Activated CD4-positive, alpha-beta memory T cell treated with anti-CD3 and anti-CD28 coated beads, Interleukin-2, amount 10 ng/mL, durations not matched to agents 7 days and 5 days (primary cell): Measurements from ENCODE around the gene MLF2. TPM values are rescaled to one million over a fixed set of nuclear protein-coding genes. Genes with fewer than 3 reads are reported as not detected.
A peak's percentile ranks its signal among the peaks of the same experiment; 100 is the strongest.

Experiments used
- CTCF ChIA-PET: fragments of 350-600 bp; sonication (Branson Sonifier 250); formaldehyde crosslinking; loops from one replicate; lab custom pipeline; 2021; ENCODE audit warnings: antibody characterized with exemption, inconsistent platforms; lab: Charles Lee
- POLR2A ChIA-PET: fragments of 350-600 bp; sonication (Branson Sonifier 250); formaldehyde crosslinking; loops from one replicate; lab custom pipeline; 2021; ENCODE audit warnings: antibody characterized with exemption; lab: Charles Lee
- DNase-seq: peaks from one replicate; pipeline ENCODE4 v3.0.0-alpha.2; 2020
- H3K27ac Mint-ChIP-seq: one replicate; pipeline ENCODE4 v1.8.0; 2021; ENCODE audit warnings: mild to moderate bottlenecking, mixed read lengths
- H3K27me3 Mint-ChIP-seq: one replicate; pipeline ENCODE4 v1.8.0; 2021; ENCODE audit warnings: mixed read lengths
- H3K36me3 Mint-ChIP-seq: one replicate; pipeline ENCODE4 v1.8.0; 2021; ENCODE audit warnings: low read depth, mixed read lengths
- H3K4me1 Mint-ChIP-seq: one replicate; pipeline ENCODE4 v1.8.0; 2021; ENCODE audit warnings: mixed read lengths
- H3K4me3 Mint-ChIP-seq: one replicate; pipeline ENCODE4 v1.8.0; 2021; ENCODE audit warnings: mild to moderate bottlenecking, mixed read lengths
- H3K9me3 Mint-ChIP-seq: one replicate; pipeline ENCODE4 v1.8.0; 2021; ENCODE audit warnings: mixed read lengths
- total RNA-seq, 2 experiments: library from RNA; stranded (reverse); gene quantifications; one replicate each; pipeline ENCODE4 v1.2.3, GENCODE V29; 2021

MLF2 gene
- total RNA-seq, 2 experiments from 2014 or later, result 101 to 108 TPM

GRCh38 chr12:6763380-6763779 lies 10.4 kb upstream of the MLF2 start:
- no peak for DNase-seq
- Mint-ChIP-seq H3K4me1 (peaks cover 41% of the 10 kb centered on the region), H3K36me3 (peaks cover 3% of the 10 kb centered on the region), H3K4me3 (no peak overlapping the region), H3K27me3 (peaks cover 49% of the 10 kb centered on the region), H3K9me3 (no peaks in the 10 kb centered on the region), H3K27ac (no peak overlapping the region)
- ChIA-PET POLR2A (interaction anchor here (0.8 to 1.0 kb wide), 2 partner anchors 10 to 26 kb away, joined by 4 to 5 read pairs; partner anchors contain the start of genes CD4 and MLF2), CTCF (interaction anchor here (1.8 kb wide), 1 partner anchor 10 kb away, joined by 7 read pairs; the partner anchor contains the start of gene MLF2)

GRCh38 chr12:6759741-6760140 lies 6.8 kb upstream of the MLF2 start:
- ChIA-PET POLR2A (no interaction called here), CTCF (interaction anchor here (0.7 to 0.9 kb wide), 2 partner anchors 66 to 161 kb away, joined by 3 to 4 read pairs; no protein-coding TSS in a partner anchor)

GRCh38 chr12:6758506-6759095 lies 5.7 kb upstream of the MLF2 start:
- Mint-ChIP-seq H3K36me3 (no peaks in the 10 kb centered on the region), H3K27ac (no peak overlapping the region), H3K27me3 (peaks cover 27% of the 10 kb centered on the region), H3K9me3 (no peaks in the 10 kb centered on the region), H3K4me1 (peaks cover 16% of the 10 kb centered on the region), H3K4me3 (no peak overlapping the region)
- POLR2A ChIA-PET, result no interaction called here
- CTCF ChIA-PET, result interaction anchor here (0.9 kb wide), 1 partner anchor 67 kb away, joined by 4 read pairs; no protein-coding TSS in a partner anchor
- no peak for DNase-seq

More at GRCh38 chr12:6759741-6760140, 6.8 kb upstream of the MLF2 start:
- H3K4me3 Mint-ChIP-seq, result no peak overlapping the region
- no peaks in the 10 kb centered on the region for H3K9me3 Mint-ChIP-seq
- peaks cover 22% of the 10 kb centered on the region for H3K4me1 Mint-ChIP-seq
- H3K36me3 Mint-ChIP-seq, result no peaks in the 10 kb centered on the region
- H3K27ac Mint-ChIP-seq, result no peak overlapping the region
- no peak for DNase-seq
- peaks cover 36% of the 10 kb centered on the region for H3K27me3 Mint-ChIP-seq

DNA sequence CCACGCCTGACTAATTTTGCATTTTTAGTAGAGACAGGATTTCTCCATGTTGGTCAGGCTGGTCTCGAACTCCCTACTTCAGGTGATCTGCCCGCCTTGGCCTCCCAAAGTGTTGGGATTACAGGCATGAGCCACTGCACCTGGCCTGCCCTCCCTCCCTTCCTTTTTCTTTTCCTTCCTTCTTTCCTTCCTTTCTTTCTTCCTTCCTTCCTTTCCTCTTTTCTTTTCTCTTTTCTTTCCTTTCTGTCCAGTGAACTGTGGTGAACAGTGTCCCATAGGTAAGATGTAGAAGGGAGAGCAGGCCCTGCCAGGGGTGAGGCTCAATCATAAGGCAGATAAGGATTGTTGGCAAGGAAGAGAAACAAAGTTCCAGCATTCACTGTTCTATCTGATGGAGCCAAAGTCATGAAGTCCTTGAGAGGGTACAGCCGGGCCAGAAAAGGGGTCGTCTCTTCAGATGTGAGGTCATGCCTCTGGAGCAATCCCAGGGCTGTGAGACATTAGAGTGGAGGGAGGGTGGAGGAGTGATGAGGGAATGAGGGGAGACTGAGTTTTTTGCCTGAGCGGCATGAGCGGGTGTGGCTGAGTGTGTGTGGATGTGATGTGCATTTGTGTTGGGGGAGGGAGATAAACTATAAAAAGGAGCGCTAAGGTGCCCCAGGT lies 4.2 kb upstream of the MLF2 start:
- Mint-ChIP-seq H3K9me3 (no peaks in the 10 kb centered on the region), H3K36me3 (peaks cover 2% of the 10 kb centered on the region), H3K4me1 (peaks cover 22% of the 10 kb centered on the region), H3K27me3 (peaks cover 20% of the 10 kb centered on the region), H3K4me3 (no peak overlapping the region), H3K27ac (no peak overlapping the region)
- ChIA-PET CTCF (interaction anchor here (0.6 to 6.1 kb wide), 4 partner anchors 10 to 96 kb away, joined by 3 to 78 read pairs (median 4); partner anchors contain the start of gene PTMS), POLR2A (interaction anchor here (0.8 kb wide), 1 partner anchor 20 kb away, joined by 3 read pairs; no protein-coding TSS in a partner anchor)
- no peak for DNase-seq

GRCh38 chr12:6754411-6754810 lies 1.5 kb upstream of the MLF2 start:
- CTCF ChIA-PET, result interaction anchor here (0.7 to 6.1 kb wide), 27 partner anchors 8 to 177 kb away, joined by 3 to 78 read pairs (median 13); partner anchors contain the start of genes CD4, CDCA3, COPS7A and LAG3
- DNase-seq, result no peak
- Mint-ChIP-seq H3K27me3 (peaks cover 9% of the 10 kb centered on the region), H3K9me3 (no peaks in the 10 kb centered on the region), H3K27ac (no peak overlapping the region), H3K4me1 (peaks cover 34% of the 10 kb centered on the region), H3K36me3 (peaks cover 21% of the 10 kb centered on the region), H3K4me3 (no peak overlapping the region)
- POLR2A ChIA-PET, result interaction anchor here (0.6 to 4.2 kb wide), 16 partner anchors 9 to 118 kb away, joined by 3 to 73 read pairs (median 15); partner anchors contain the start of genes CD4, CDCA3, COPS7A and GPR162

GRCh38 chr12:6753772-6754356 lies 923 bp upstream of the MLF2 start:
- ChIA-PET POLR2A (interaction anchor here (0.9 to 4.2 kb wide), 26 partner anchors 10 to 283 kb away, joined by 3 to 73 read pairs (median 8); partner anchors contain the start of genes CD4, CDCA3, COPS7A and GAPDH), CTCF (interaction anchor here (0.7 to 6.1 kb wide), 33 partner anchors 9 to 204 kb away, joined by 3 to 78 read pairs (median 7); partner anchors contain the start of genes CD4, CDCA3, COPS7A and GPR162)
- peak overlapping the region; percentile 92 for H3K4me3 Mint-ChIP-seq
- peaks cover 8% of the 10 kb centered on the region for H3K27me3 Mint-ChIP-seq
- H3K36me3 Mint-ChIP-seq, result peaks cover 26% of the 10 kb centered on the region
- DNase-seq, result no peak
- H3K27ac Mint-ChIP-seq, result peak overlapping the region; percentile 90
- H3K4me1 Mint-ChIP-seq, result peaks cover 31% of the 10 kb centered on the region
- H3K9me3 Mint-ChIP-seq, result no peaks in the 10 kb centered on the region

DNA sequence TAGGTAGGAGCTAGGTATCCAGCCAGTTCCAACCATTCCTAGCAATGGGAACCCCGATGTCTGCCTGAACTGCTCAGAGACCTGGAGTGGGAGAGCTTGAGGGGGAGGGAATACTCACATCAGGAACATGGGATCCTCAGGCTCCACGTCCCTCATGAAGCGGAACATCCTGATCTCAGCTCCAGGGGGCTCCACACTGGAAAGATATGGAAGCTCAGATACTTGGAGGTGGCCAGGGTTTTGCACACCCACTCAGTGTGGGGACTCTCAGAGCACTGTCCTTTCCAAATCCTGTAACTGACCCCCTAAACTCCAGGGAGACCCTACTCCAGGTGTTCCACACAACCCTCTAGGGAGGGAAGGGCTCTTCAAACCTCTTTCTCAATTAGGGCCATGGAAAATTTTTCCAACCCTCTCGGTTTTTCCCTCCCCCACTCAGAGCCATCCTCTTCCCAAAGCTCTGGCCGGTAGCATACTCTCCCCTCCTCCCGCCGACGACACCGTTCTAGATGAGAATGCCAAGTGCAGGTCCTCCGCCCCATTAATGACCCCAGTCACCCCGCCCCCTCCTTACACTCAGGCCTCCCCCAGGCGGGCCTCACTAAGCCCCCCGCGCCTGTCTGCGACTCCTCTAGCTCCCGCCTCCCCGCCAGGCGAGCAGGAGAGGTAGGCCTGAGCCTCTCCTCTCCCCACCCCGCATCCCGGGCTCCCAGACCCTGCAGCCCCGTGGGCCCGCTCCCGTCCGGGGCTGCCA lies 597 bp downstream of the MLF2 start:
- H3K9me3 Mint-ChIP-seq, result no peaks in the 10 kb centered on the region
- ChIA-PET CTCF (interaction anchor here (0.8 to 6.1 kb wide), 28 partner anchors 14 to 169 kb away, joined by 3 to 78 read pairs (median 10); partner anchors contain the start of genes CD4, CDCA3, COPS7A and GPR162), POLR2A (interaction anchor here (0.7 to 4.2 kb wide), 37 partner anchors 9 to 282 kb away, joined by 3 to 73 read pairs (median 6); partner anchors contain the start of genes CD4, CDCA3, COPS7A and GAPDH)
- peak overlapping the region; percentile 90 for H3K27ac Mint-ChIP-seq
- DNase-seq, result no peak
- peaks cover 23% of the 10 kb centered on the region for H3K4me1 Mint-ChIP-seq
- peaks cover 2% of the 10 kb centered on the region for H3K27me3 Mint-ChIP-seq
- H3K4me3 Mint-ChIP-seq, result peak overlapping the region; percentile 92
- H3K36me3 Mint-ChIP-seq, result peaks cover 39% of the 10 kb centered on the region

- peaks cover 23% of the 10 kb centered on the region for H3K4me1 Mint-ChIP-seq
- no peak for DNase-seq
- no peaks in the 10 kb centered on the region for H3K9me3 Mint-ChIP-seq
- peak overlapping the region; percentile 90 for H3K27ac Mint-ChIP-seq
- ChIA-PET POLR2A (interaction anchor here (0.9 to 4.2 kb wide), 13 partner anchors 9 to 139 kb away, joined by 3 to 73 read pairs (median 21); partner anchors contain the start of genes CD4, CDCA3, COPS7A and LAG3), CTCF (interaction anchor here (0.8 to 6.1 kb wide), 16 partner anchors 15 to 139 kb away, joined by 3 to 78 read pairs (median 21); partner anchors contain the start of genes CD4, CDCA3, COPS7A and LAG3)
- peaks cover 43% of the 10 kb centered on the region for H3K36me3 Mint-ChIP-seq
- H3K27me3 Mint-ChIP-seq, result no peaks in the 10 kb centered on the region
- H3K4me3 Mint-ChIP-seq, result peak overlapping the region; percentile 92
Measured at GRCh38 chr12:6751767-6752166, 1.2 kb downstream of the MLF2 start.

- H3K9me3 Mint-ChIP-seq, result no peaks in the 10 kb centered on the region
- no peaks in the 10 kb centered on the region for H3K27me3 Mint-ChIP-seq
- DNase-seq, result no peak
- ChIA-PET POLR2A (no interaction called here), CTCF (no interaction called here)
- peaks cover 33% of the 10 kb centered on the region for H3K4me1 Mint-ChIP-seq
- no peak overlapping the region for H3K4me3 Mint-ChIP-seq
- no peak overlapping the region for H3K27ac Mint-ChIP-seq
- H3K36me3 Mint-ChIP-seq, result peaks cover 48% of the 10 kb centered on the region
Measured at GRCh38 chr12:6750506-6750905, 2.4 kb downstream of the MLF2 start.

DNA sequence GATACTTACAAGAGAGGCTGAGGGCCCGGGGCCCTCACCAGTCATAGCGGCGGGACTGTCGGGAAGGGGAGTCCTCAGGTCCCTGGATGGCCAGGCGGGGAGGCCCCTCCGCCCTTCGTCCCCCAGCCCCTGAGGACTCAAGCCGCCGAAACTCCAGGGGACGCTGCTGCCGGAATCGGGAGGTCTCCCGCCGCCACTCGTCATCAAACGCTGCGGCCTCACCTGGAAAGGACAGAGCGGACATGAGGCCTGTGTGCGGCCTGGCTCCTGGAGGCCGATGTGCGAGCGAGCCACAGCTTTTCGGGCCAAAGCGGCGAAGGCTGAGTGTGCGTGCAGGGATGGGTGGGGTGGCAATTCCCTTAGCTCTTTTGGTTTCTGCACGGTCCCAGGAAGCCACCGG lies 4.2 kb downstream of the MLF2 start:
- Mint-ChIP-seq H3K36me3 (peaks cover 58% of the 10 kb centered on the region), H3K4me3 (no peak overlapping the region), H3K27ac (no peak overlapping the region), H3K9me3 (peaks cover 2% of the 10 kb centered on the region), H3K4me1 (peaks cover 39% of the 10 kb centered on the region), H3K27me3 (no peaks in the 10 kb centered on the region)
- ChIA-PET POLR2A (no interaction called here), CTCF (no interaction called here)
- DNase-seq, result no peak

DNA sequence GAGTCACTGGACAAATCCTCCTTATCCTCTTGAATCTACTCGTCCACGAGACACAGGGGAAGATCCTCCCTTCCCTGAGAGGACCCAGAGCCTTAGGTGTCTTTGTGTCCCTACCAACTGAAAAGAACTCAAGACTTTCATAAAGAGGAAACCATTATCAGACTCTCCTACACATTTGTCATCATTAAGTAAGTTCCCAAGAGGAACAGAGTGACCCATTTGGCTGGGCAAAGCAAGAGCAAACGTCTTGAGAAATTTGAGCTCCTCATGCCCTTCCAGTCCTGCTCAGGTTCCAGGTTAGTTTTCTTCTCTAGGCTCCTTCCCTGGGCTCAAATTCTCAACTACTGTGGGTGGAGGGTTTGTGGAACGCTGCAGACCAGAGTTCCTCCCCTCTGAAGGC lies 5.7 kb downstream of the MLF2 start:
- POLR2A ChIA-PET, result no interaction called here
- CTCF ChIA-PET, result no interaction called here
- peaks cover 7% of the 10 kb centered on the region for H3K9me3 Mint-ChIP-seq
- peaks cover 56% of the 10 kb centered on the region for H3K36me3 Mint-ChIP-seq
- peaks cover 33% of the 10 kb centered on the region for H3K4me1 Mint-ChIP-seq
- H3K27me3 Mint-ChIP-seq, result no peaks in the 10 kb centered on the region
- H3K4me3 Mint-ChIP-seq, result no peak overlapping the region
- peak overlapping the region; percentile 31 for H3K27ac Mint-ChIP-seq
- no peak for DNase-seq
